Measurements from ENCODE around the gene HOMER2.

GRCh38 chr15:82971218-82971984 is 18.9 kb upstream of the HOMER2 start:
- TF ChIP-seq POLR2A (IDR thresholded peaks at IDR 0.05), result no peak
- no peak for TF ChIP-seq CTCF (IDR thresholded peaks at IDR 0.05)
